ENCODE data around the gene PTGES.
A peak's percentile ranks its signal among the peaks of the same experiment; 100 is the strongest.

PTGES gene

GRCh38 chr9:129783516-129784361 lies 30.9 kb upstream of the PTGES start:
- DNase-seq (ENCODE audit: low read depth), result no peak
- TF ChIP-seq, protein P1, sequence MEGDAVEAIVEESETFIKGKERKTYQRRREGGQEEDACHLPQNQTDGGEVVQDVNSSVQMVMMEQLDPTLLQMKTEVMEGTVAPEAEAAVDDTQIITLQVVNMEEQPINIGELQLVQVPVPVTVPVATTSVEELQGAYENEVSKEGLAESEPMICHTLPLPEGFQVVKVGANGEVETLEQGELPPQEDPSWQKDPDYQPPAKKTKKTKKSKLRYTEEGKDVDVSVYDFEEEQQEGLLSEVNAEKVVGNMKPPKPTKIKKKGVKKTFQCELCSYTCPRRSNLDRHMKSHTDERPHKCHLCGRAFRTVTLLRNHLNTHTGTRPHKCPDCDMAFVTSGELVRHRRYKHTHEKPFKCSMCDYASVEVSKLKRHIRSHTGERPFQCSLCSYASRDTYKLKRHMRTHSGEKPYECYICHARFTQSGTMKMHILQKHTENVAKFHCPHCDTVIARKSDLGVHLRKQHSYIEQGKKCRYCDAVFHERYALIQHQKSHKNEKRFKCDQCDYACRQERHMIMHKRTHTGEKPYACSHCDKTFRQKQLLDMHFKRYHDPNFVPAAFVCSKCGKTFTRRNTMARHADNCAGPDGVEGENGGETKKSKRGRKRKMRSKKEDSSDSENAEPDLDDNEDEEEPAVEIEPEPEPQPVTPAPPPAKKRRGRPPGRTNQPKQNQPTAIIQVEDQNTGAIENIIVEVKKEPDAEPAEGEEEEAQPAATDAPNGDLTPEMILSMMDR (conservative IDR thresholded peaks at IDR 0.05; ENCODE audit: low read depth, low read length), result peak; percentile 89
- H3K4me3 ChIP-seq (ENCODE audit: low read length), result no peak overlapping the region

GRCh38 chr9:129781981-129782380 lies 29.1 kb upstream of the PTGES start:
- TF ChIP-seq, protein P1 (conservative IDR thresholded peaks at IDR 0.05; ENCODE audit: low read depth, low read length), result no peak
- DNase-seq (ENCODE audit: low read depth), result no peak
- H3K4me3 ChIP-seq (ENCODE audit: low read length), result no peak overlapping the region

DNA sequence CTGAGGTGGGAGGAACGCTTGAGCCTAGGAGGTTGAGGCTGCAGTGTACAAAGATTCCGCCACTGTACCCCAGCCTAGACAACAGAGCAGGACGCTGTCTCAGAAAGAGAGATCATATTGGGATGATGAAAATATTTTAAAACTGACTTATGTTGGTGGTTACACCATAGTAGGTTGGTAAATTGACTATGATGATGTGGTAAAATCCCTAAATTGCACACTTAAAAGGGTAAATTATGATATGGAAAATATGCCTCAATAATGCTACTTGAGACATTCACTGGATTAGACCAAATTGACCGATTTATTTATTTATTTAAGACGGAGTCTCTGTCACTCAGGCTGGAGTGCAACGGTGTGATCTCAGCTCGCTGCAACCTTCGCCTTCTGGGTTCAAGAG lies 28.3 kb upstream of the PTGES start:
- no peak overlapping the region for H3K4me3 ChIP-seq (ENCODE audit: low read length)
- TF ChIP-seq, protein P1 (conservative IDR thresholded peaks at IDR 0.05; ENCODE audit: low read depth, low read length), result no peak
- DNase-seq (ENCODE audit: low read depth), result no peak

- DNase-seq (ENCODE audit: low read depth), result no peak
- no peak overlapping the region for H3K4me3 ChIP-seq (ENCODE audit: low read length)
- TF ChIP-seq, protein P1 (conservative IDR thresholded peaks at IDR 0.05; ENCODE audit: low read depth, low read length), result no peak
These were observed 26.8 kb upstream of the PTGES start for GRCh38 chr9:129779560-129780190.

DNA sequence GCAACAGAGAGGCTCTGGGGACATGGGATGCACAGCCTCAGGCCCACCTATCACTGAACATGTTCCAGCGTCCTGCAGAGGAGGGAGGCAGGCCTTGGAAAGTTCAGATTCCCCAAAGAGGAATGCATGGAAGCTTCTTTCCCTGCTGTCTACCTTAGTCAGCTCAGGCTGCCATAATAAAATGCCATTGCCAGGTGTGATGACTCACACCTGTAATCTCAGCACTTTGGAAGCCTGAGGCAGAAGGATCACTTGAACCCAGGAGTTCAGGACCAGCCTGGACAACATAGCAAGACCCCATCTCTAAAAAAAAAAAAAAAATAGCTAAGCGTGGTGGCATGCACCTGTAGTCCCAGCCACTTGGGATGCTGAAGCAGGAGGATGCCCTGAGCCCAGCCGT lies 25.6 kb upstream of the PTGES start:
- TF ChIP-seq, protein P1 (conservative IDR thresholded peaks at IDR 0.05; ENCODE audit: low read depth, low read length), result no peak

DNA sequence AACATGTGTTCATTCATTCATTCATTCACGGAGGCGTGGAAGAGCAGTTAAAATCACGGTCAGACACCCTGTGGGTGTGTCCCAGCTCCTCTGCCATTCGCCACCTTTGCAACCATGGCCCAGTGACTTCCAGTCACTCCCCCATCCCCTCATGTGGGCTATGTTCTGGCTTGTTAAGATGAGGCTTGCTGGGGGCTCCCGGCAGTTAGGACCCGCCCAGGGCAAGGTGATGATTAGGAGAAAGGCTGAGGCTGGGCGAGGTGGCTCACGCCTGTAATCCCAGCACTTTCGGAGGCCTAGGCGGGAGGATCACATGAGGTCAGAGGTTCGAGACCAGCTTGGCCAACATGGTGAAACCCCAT lies 24.9 kb upstream of the PTGES start:
- DNase-seq (ENCODE audit: low read depth), result no peak
- no peak overlapping the region for H3K4me3 ChIP-seq (ENCODE audit: low read length)
- TF ChIP-seq, protein P1 (conservative IDR thresholded peaks at IDR 0.05; ENCODE audit: low read depth, low read length), result no peak

More for the DNA sequence above, 25.6 kb upstream of the PTGES start:
- no peak overlapping the region for H3K4me3 ChIP-seq (ENCODE audit: low read length)
- no peak for DNase-seq (ENCODE audit: low read depth)
